Left ventricle myocardium inferior (tissue), 1 donor: Measurements from ENCODE around the gene TAOK1. TPM values are rescaled to one million over a fixed set of nuclear protein-coding genes. Genes with fewer than 3 reads are reported as not detected.

Experiments used
- DNase-seq: peaks from one replicate; pipeline ENCODE4 v3.0.0-alpha.2; 2020
- H3K27ac ChIP-seq: fragments of 200-600 bp; replicated peaks from 2 replicates; pipeline ENCODE4 v1.8.0; 2021
- H3K27me3 ChIP-seq: fragments of 200-600 bp; 2 replicates; pipeline ENCODE4 v1.8.0; 2021; ENCODE audit warnings: low read depth
- H3K36me3 ChIP-seq: fragments of 200-600 bp; 2 replicates; pipeline ENCODE4 v1.8.0; 2021
- H3K4me1 ChIP-seq: fragments of 200-600 bp; 2 replicates; pipeline ENCODE4 v1.8.0; 2021
- H3K4me3 ChIP-seq: fragments of 200-600 bp; 2 replicates; pipeline ENCODE4 v1.8.0; 2021; ENCODE audit warnings: mild to moderate bottlenecking, moderate library complexity
- H3K9me3 ChIP-seq: fragments of 200-600 bp; replicated peaks from 2 replicates; pipeline ENCODE4 v1.8.0; 2021
- intact Hi-C: fragments of 100-400 bp; cut with micrococcal nuclease; formaldehyde crosslinking; loops from one replicate; pipeline ENCODE4 v1.11.0; 2022
- total RNA-seq: library from RNA; stranded (reverse); fragmentation: NEBNext Ultra II Directional; extraction: Animal tissue kit (Norgen Biotek cat#: 25700); gene quantifications from one replicate; pipeline ENCODE4 v1.2.1, GENCODE V29; 2021
- TF ChIP-seq, protein P1 (sequence below): fragments of 200-600 bp; IDR thresholded peaks from 2 replicates; pipeline ENCODE4 v1.8.0; 2021; ENCODE audit warnings: antibody characterized with exemption, mild to moderate bottlenecking, borderline replicate concordance
- donor health status: DM: no; HTN: yes; CAD: no; lungs with severe emphysema.

The TAOK1 gene
- total RNA-seq, 1 donor from 2014 or later, result 50.7 TPM

DNA sequence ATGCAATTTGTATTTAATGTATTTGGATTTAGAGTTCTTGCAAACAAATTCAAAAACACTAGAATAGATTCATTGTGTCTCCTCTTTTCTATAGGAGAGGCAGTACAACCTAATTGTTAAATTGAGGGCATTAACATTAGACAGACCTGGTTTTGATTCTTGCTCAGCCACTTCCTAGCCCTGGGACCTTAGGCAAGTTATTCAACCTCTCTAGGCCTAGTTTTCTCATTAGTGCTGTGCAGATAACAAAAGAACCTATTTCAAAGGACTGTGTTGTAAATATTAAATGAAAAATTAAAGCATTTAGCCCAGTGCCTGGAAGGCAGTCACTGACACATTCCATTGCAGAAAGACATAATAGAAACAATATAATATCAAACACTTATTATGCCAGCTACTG lies 22.0 kb upstream of the TAOK1 start:
- Histone ChIP-seq H3K4me3 (no peak overlapping the region), H3K9me3 (no peaks in the 10 kb centered on the region), H3K36me3 (no peaks in the 10 kb centered on the region), H3K27me3 (no peaks in the 10 kb centered on the region), H3K27ac (peak overlapping the region; percentile 75), H3K4me1 (peaks cover 20% of the 10 kb centered on the region)
- intact Hi-C loops, result loop anchor here (5.0 kb wide), 1 partner anchor 169 kb away; no protein-coding TSS in a partner anchor
- DNase-seq, result no peak
- TF ChIP-seq, protein P1, sequence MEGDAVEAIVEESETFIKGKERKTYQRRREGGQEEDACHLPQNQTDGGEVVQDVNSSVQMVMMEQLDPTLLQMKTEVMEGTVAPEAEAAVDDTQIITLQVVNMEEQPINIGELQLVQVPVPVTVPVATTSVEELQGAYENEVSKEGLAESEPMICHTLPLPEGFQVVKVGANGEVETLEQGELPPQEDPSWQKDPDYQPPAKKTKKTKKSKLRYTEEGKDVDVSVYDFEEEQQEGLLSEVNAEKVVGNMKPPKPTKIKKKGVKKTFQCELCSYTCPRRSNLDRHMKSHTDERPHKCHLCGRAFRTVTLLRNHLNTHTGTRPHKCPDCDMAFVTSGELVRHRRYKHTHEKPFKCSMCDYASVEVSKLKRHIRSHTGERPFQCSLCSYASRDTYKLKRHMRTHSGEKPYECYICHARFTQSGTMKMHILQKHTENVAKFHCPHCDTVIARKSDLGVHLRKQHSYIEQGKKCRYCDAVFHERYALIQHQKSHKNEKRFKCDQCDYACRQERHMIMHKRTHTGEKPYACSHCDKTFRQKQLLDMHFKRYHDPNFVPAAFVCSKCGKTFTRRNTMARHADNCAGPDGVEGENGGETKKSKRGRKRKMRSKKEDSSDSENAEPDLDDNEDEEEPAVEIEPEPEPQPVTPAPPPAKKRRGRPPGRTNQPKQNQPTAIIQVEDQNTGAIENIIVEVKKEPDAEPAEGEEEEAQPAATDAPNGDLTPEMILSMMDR, result no peak

DNA sequence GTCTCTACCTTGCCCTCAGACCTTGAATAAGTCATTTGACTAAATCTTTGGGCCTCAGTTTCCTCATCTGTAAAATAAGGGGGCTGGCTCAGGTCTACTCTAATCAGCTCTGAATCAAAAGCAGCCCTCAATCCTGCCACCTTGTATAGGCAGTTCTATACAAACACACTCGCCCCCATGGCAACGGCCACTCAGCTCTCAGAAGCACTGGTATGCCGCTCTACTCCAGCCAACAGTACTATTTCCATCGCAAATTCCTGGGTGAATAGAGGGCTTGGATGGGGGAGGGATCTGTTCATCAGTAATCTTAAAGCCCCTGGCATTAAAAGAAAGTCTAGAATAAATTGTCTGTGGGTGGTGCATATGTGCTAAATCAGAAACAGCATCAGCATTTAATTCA lies 21.2 kb upstream of the TAOK1 start:
- Histone ChIP-seq H3K27ac (peak overlapping the region; percentile 75), H3K4me1 (peaks cover 20% of the 10 kb centered on the region), H3K36me3 (no peaks in the 10 kb centered on the region), H3K4me3 (no peak overlapping the region), H3K9me3 (no peaks in the 10 kb centered on the region), H3K27me3 (no peaks in the 10 kb centered on the region)
- DNase-seq, result peak; percentile 46
- intact Hi-C loops, result loop anchor here (5.0 kb wide), 1 partner anchor 168 kb away; no protein-coding TSS in a partner anchor
- TF ChIP-seq, protein P1, result no peak

DNA sequence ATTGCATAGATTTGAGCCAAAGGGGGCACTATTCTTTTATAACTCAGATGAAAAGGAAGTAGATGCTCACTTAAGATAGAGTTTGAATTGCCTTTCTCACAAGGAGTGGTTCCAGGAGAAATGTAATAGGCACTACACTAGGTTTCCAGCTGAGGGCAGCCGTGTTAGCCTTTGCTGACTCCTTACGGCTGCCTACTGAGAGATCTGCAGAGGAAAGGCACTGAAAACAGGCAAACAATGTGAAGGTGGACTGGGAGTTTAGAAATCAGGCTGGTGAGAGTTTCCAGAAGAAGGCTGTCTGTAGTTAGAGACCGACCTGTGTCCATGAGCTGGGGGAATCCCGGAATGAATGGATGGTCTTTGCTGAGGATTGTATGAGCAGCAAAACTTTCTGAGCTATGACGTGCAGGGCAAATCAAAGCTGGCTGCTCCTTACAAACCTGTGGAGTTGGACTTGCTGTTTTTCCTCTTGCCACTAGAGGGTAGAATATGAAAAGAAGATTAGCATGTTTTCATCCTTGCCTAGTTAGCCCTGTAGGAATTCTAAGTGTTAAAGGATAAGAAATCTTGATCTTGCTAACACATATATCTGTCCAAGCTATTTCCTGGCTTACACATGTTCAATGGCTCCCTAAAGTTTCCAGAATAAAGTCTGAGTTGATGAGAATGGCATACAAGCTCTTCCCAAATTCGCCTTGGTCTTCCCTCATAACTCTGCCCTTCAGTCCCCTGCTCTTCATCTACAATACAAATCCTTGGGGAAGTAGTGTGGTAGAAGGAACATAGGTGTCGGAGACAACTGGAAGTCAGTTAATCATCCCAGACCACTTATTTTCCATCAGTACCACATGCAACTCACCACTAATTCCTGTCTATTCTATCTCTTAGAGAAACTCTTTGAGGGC lies 20.1 kb upstream of the TAOK1 start:
- H3K27me3 ChIP-seq, result no peaks in the 10 kb centered on the region
- DNase-seq, result peak; percentile 28
- peaks cover 20% of the 10 kb centered on the region for H3K4me1 ChIP-seq
- TF ChIP-seq, protein P1, result peak; percentile 79
- no peaks in the 10 kb centered on the region for H3K36me3 ChIP-seq
- H3K9me3 ChIP-seq, result no peaks in the 10 kb centered on the region
- H3K4me3 ChIP-seq, result peak overlapping the region; percentile 38
- peak overlapping the region; percentile 75 for H3K27ac ChIP-seq
- intact Hi-C loops, result loop anchor here (5.0 kb wide), 1 partner anchor 167 kb away; no protein-coding TSS in a partner anchor

DNA sequence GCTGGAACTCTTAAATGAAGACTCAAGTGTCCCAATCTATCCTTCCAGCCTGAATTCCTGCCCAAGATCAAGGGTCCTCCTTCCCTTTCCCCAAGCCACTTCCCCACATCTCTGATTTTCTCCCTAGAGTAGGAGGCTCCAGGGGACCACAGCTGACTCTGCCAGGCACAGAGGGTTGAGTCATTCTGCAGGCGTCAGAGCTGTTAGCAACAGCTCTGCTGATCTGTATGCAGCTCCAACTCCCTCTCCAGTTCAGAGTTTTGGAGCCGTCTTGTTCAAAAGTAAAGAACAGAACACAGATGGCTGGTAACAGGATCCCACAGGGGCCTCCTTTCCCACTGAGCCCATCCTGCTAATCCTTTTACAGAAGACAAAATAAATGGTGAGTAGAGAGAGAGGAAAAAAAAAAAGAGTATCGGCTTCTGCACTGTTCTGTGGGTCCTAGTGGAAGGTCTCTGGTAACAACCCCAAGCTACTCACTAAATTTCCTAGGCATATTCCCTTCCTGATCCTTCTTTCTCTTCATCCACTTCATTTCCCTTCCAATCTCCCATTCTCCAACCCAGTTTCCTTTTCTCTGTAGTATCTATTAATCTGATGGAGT lies 13.4 kb upstream of the TAOK1 start:
- Histone ChIP-seq H3K4me3 (no peak overlapping the region), H3K27me3 (no peaks in the 10 kb centered on the region), H3K4me1 (peaks cover 6% of the 10 kb centered on the region), H3K9me3 (no peaks in the 10 kb centered on the region), H3K27ac (no peak overlapping the region), H3K36me3 (no peaks in the 10 kb centered on the region)
- intact Hi-C loops, result no loop called here
- peak; percentile 26 for DNase-seq
- TF ChIP-seq, protein P1, result no peak

DNA sequence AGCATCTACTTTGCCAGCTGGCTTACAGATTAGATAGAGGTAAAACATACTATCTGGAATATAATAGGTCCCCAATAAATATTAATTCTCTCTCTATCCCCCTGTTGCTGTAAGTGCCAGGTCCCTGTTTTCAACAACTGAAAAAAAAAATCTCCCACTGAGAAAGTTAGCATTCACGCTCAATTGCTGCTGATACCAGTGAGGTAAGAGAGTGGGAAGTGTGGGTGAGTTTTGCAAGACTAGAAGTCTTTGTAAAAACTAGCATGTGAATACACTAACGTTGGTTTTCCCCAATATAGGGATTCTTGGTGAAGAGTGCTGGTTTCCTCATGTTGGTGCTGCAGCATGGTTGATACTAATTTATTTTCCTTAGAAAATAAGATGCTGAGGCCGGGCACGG lies 11.7 kb upstream of the TAOK1 start:
- Histone ChIP-seq H3K27ac (no peak overlapping the region), H3K4me1 (peaks cover 6% of the 10 kb centered on the region), H3K36me3 (no peaks in the 10 kb centered on the region), H3K4me3 (no peak overlapping the region), H3K9me3 (no peaks in the 10 kb centered on the region), H3K27me3 (no peaks in the 10 kb centered on the region)
- TF ChIP-seq, protein P1, result no peak
- intact Hi-C loops, result no loop called here
- no peak for DNase-seq
